Activated naive CD8-positive, alpha-beta T cell treated with anti-CD3 and anti-CD28 coated beads, Interleukin-2, amount 50 U/mL, for 16 hours (primary cell): ENCODE results near the gene ANKS1B.
"Not testable (repeated sequence)": the region's sequence is repeated elsewhere in the genome, so short reads cannot be mapped to it uniquely, and the experiment has no call there.

ENCODE experiments used
- DNase-seq: peaks from one replicate; pipeline ENCODE4 v3.0.0-alpha.2; 2020; ENCODE audit warnings: low read depth, low spot score

ANKS1B gene

DNA sequence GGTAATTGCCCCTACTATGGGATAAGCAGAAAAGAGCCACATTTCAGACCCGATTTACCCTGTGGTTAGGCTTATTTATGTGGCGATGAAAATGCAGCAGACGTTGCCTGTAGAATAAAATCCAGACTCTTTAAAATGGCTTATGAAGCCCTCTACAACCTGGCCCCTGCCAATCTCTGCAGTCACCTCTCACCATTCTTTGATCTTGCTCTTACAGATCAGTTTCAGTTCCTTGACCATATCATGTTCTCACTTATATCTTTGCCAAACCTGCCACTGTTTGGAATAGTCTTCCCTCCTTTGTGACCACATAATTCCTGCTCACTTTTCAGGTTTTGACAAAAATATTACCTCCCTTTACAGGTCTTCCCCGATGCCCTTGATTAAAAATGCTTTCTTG is 601.5 kb downstream of the ANKS1B start:
- no peak for DNase-seq

DNA sequence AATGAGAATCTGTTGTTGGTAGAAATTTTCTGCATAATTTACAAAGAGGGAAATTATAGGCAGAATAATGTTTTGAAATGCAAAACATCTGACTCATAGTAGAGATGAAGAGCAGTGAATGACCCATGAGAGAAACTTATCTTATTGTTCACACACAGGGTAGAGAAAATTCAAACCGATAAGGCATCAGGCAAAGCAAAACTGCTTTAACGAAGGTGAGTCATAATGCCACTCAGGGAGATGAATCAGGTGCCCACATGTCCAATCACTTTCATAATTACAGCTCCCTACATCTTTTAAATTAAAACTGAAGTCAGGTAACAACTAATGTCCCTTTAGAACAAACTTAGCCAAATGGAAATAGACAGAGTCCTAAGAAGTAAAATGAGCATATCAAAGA is 602.7 kb downstream of the ANKS1B start:
- DNase-seq = no peak

DNA sequence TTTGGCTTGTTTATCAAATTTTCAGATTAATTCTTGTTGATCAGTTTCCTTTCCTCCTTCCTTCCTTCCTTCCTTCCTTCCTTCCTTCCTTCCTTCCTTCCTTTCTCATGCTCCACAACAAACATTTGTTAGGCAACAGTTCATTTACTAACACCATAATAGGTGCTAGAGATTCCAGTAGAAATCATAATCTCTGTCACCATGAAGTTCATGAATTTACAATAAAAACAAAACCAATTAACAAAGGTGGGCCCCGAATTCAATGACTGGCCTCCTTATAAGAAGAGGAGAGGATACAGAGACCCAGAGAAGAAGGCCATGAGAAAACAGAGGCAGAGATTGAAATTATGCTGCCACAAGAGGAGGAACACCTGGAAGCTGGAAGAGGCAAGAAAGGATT is 604.0 kb downstream of the ANKS1B start:
- no peak for DNase-seq

DNA sequence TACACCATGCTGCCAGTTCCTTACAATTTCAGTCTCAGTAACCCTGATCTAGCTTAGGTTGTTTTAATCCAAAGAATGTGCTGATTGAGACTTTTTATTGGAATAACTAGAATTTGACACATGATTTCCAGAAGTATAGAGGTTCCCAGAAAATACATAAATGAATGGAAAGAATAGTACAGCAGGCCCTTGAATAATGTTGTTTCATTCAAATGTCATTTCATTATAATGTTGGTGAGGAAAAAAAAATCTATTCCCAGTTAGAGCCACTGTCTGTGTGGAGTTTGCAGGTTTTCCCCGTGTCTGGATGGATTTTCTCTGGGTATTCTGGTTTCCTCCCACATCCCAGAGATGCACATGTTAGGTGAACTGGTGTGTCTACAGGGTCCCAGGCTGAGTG is 610.7 kb downstream of the ANKS1B start:
- no peak for DNase-seq

DNA sequence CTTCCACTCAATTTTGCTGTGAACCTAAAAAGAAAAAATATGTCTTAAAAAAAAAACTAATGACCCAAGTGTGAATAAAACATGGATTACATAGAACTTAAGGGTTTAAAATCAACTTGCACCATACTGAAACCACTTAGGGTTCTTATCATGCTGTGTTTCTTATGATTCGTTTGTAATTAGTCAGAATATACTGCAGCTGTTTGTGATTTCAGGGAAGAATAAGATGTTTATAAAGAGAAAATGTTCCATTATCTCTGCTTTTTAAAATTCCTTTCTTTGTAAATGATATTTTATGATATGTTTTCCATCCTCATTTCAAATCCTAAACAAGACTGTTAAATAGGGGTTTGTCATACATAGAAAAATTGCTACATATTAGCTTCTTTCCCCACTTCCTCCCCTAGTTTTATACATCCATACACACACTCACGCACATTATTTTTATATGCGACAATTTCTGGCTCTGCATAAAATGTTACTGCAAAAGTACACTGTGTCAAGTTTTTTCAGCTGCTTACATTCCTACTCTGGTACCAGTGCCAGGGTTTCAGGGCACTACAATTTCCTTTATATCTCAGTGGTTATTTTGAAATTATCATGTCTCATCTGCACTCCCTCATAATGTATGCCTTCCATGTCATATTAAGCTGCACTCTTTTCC is 612.3 kb downstream of the ANKS1B start:
- DNase-seq = no peak

DNA sequence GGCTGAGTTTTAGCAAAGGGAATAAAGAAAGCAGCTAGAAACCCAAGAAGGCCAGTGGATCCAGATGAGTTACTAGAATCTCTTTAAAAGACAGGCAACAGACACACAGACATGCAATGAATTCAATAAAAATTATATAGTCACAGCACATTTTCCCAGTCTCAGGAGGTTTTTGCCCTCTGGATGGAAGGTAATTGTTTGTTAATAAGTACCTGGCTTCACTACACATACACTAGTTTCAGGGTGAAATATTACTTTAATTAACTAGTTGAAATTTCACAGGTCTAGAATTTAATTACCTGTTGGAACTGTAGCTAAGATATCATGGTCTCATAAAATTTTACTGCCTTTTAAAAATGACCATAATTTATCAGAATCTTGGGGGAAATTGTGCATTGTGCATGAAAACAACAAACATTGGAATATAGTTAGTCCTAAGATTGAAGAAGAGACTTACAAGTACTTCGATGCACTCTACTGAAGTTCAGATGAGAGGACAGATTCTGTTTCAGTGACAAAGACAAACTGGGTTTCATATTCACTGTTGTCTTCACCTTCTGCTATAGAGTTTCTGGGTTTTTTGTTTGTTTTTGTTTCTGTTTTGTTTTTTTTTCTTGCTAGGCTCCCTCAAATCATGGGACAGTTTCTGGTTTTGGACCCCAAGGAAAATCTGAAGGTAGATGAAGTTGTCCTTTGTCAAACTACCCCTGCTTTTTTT is 614.2 kb downstream of the ANKS1B start:
- DNase-seq = no peak

DNA sequence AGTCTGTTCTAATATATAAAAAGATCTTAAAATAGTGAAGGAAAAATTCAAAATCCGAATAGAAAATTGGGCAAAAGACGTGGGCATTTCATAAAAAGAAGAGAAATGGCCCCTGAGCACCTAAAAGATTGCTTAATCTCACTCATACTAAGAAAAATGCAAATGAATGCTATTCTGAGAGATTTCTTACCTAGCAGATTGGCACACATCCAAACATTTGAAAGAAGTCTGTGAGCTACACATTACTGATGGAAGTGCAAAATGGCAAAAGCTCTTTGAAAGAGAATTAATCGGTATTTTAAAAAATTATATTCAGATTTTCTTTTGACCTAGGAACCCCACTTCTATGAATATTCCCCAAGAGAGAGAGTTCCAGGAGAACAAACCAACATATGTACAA is 617.6 kb downstream of the ANKS1B start:
- no peak for DNase-seq

DNA sequence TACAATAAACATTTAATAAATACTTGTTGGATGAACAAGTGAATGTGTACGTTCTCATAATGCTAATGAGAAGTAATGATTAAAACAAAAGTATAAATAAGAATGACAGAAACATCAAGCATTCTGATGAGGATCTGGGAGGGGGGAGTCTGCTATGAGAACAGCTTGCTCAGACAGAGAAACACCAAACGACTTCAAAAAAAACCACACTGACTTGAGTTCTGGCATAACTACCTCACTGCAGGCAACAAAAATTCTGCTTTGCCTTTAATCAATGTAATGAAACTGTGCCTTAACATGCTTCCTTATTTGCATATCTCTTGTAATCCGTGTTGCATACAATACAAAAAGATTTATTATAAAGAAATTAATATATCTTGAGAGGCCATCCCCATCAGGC is 632.5 kb downstream of the ANKS1B start:
- no peak for DNase-seq

DNA sequence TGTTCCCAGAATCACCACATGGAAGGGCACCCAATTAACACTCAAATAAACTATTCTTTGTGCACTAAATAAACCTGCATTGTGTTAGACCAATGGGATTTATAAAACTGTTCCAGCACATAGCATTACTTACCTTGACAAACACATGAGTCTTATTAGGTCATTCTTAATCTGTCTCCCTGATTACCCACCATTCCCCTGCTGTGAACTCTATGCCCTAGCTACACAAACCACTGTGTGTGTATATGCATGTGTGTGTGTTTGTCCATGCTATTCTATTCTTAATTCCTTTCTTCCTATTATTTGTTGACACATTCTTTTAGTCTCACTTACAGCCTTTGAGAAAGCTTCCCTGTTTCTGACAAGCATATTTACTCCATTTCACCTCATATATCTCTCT is 640.8 kb downstream of the ANKS1B start:
- no peak for DNase-seq

DNA sequence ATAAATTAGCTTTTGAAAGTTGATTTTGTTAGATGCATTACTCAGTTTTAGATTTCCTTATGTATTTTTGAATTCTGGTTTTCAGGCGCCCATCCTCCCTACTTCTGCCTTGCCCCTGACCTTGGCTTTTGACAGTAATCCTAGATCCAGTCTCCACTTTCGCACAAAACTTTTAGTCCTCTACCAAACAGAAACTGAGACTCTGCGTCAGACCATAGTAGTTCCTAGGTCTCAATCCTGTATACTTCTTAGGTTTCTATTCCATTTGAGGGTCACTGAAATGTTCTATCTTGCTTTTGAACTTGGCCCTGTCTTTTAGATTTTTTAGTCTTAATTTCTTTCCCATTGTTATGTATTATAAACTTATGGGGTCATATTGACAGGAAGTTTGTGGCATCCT is 645.1 kb downstream of the ANKS1B start:
- DNase-seq = no peak

DNA sequence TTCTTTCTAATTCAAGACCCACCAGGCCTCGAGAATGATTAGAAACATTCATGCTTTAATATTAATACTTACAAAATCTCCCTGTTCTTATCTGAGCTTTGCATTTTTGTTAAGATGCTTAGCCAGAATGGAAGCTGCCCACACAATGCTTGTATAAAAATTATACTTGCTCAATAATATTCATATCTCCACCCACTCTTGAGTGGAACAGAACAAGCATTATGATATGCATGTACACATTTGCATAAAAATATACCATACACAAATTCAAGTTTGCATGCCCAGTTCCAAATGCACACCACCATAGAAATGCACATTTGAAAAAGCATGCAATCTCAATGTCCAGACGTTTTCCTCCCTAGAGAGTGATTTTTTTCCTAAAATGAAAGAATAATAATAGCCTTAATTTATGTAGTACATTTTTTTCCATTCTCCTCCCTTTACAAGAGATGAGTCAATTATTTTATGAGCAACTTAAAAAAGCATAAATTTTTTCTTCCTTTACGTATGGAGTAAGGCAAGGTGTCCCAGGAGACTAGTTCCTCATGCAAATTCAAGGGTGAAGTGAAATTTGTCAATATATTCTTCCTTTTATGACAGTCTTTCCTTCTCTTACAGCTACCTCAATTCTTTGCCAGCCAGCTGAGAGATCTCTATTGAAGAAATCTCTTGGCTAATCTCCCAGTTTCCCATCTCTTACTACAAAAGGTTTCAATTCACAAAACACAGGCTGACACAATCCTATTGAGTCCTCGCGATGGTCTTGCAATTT is 650.3 kb downstream of the ANKS1B start:
- no peak for DNase-seq

DNA sequence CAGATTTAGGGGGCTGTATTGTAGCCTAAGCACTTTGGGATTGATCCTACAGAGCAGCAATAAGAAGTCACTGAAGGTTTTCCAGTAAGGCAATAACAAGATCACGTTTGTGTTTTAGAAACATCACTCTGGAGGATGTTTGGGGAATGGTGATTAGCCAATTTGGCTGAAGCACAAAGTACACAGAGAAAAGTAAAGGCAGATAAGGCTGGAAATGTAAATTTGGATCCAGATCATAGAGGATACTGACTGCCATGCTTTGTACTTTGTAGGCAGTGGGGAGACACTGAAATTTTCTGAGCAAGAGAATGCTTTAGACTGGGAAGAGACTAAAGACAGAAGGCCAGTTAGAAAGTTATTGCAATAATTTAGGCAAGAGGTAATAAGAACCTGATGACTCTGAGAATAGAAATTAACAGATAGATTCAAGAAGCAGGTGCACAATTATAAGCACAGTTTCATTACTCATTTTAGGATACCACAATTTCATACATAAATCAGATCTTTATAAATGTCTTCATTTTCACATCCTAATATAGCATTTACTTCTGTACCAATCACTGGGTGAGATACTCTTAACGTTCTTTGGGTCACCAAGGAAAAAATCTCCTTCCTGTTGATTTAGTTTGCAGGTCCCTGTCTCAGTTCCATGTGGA is 651.7 kb downstream of the ANKS1B start:
- no peak for DNase-seq

DNA sequence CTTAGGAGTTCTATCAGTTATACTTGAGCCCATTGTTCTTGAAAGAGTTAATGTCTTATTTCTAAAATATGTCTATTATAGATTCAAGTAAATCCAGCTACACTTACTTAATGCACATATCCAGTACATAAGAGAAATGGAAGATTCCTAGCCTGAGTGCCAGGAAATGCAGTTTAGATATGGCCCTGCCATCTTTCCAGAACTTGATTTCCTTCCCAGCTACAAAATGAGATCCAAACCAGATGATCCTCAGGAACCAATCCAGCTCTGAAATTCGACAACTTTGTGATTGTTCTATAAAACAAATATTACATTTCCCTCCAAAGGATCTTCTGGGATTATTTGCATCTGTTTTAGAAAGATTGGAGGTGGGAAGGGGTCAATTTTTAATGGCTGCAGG is 654.5 kb downstream of the ANKS1B start:
- DNase-seq = no peak

DNA sequence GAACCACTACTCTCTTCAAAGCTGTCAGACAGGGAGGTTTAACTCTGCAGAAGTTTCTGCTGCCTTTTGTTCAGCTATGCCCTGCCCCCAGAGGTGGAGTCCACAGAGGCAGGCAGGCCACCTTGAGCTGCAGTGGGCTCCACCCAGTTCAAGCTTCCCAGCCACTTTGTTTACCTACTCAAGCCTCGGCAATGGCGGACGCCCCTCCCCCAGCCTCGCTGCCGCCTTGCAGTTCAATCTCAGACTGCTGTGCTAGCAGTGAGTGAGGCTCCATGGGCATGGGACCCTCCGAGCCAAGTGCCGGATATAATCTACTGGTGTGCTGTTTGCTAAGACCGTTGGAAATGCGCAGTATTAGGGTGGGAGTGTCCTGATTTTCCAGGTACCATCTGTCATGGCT is 663.5 kb downstream of the ANKS1B start:
- not testable (repeated sequence) for DNase-seq

DNA sequence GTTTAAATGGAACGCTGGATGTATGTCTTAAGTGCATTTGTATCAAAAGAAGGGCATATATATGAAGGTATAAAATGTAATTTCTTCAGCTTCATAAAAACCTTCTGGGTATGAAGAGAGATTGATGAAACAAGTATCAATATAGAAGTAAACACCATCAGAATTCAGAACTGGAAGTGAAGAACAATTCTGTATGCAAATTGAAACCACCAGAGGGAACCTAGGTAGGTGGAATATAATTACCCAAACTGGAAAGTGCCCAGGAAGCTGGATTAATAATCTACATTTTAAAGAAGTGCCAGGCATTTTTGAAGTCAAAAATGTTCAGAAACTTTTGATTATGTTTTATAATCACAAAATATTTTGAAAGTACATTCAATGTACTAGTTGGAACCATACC is 673.4 kb downstream of the ANKS1B start:
- DNase-seq = no peak

DNA sequence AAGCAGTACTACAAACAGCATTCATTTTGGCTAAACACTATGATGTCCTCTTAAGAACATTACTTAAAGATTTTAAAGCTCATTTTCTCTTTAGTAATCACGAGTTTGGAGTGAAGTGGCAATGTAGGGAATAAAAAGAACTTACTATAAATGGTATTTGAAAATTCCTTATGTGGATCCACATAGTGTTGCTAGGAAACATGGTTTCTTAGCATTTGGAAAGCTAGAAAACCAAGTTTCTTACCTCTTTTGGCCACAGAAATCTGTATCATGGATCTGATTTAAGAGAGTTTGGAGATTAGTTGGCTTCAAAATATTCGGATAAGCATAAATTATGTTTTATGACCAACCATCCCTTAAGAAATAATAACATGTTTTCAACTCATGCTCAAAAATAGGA is 674.9 kb downstream of the ANKS1B start:
- no peak for DNase-seq

DNA sequence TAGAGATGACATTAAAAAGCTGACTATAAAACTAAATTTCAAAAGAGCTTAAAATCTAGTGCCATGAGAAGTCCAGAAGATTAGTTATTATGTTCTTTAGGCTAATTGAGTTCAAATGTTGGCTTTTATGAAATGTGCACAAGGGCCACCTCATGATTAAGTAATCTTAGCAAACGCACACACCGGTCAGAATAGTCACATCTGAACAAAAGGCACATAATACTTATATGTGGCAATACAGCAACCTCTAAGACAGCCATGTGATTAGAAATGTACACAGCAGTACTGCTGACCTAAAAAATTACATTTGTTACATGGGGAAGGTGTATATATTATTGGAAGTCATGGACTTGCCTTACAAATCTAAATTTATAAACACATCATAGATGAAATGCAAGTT is 681.9 kb downstream of the ANKS1B start:
- DNase-seq = no peak

DNA sequence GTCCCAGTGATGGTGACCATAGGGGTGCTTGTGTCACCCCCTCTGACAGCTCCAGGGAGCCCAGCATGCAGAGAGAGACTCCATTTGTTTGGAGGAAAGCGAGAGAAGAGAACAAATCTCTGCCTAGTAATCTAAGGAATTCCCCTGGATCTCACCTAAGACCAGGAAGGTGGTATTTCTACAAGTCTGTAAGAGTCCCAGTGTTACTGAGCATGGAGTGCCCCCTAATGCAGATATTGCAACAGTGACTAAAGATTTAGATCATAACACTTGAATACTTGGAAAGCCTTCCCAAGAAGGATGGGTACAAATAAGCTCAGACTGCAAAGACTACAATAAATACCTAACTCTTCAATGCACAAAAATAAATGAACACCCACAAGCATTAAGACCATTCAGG is 697.6 kb downstream of the ANKS1B start:
- DNase-seq = no peak

DNA sequence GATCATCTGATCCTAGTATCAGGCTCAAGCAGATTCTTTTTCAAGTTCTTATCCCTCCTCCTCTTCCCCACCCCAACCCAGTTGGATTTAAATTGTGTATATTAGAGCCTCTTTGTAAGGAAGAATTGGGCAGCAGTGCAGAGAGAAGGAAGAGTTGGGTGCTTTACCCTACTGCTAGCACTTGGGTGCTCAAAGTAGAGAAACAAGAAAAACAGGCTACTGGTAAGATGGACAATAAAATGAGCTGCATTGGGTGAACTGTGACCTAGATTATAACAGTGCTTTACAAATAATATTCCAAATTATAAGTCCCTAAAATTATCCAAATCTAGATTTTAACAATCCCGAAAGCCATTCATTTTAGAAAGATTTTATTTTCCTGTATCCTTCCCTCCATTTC is 700.6 kb downstream of the ANKS1B start:
- no peak for DNase-seq

DNA sequence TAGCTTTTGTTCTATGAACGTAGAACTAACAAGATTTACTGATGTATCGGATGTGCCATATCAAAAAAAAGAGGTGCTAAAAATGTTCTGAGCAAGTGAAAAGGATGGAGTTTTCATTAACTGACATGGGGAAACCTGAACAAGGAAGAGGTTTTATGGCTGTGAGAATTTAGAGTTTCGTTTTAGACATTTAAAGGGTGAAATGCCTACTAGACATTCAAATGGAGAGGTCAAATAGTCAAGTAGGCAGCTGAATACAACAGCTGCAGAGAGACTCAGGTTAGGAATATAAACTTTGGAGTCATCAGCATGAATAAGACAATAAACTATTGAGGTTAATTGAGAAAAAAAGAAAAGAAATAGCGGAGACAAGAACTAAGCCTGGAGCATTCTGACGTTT is 702.1 kb downstream of the ANKS1B start:
- DNase-seq = no peak

DNA sequence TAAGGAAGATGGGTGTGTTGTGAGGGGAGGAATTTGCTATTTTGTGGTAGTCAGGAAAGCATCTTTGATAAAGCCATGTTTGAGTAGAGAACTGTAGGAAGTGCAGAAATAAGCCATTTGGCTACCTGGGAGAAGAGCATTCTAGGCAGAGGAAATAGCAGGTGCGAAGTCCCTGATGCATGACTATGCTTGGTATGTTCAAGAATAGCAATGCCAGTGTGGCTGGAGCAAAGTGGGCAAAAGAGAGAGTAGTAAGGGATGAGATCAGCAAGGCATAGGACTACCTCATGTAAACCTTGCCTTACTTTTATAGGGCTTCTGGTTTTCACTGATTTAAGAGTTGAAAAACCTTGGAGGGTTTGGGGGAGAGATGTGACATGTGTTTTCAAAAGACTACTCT is 702.6 kb downstream of the ANKS1B start:
- DNase-seq = no peak

DNA sequence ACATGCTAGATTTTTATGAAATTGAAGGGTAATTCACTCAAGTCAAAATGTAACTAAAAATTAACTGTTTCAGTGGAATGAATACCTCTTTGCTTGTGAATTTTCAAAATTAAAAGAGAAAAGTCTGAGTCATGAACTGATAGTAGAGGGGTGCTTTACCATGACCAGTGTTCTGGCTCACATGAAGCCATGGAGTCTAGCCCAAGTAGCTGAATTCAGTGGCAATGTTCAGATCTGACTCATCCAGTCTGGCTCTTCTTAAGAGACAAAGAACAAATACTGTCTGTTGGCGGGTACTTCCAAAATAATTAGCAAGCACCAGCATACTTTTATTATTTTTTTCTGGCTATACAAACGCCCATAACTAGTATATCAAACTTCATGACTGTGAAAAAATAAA is 703.5 kb downstream of the ANKS1B start:
- DNase-seq = no peak
